Uterus (tissue), 4 donors: Measurements from ENCODE around the gene TEX11. TPM values are rescaled to one million over a fixed set of nuclear protein-coding genes. Genes with fewer than 3 reads are reported as not detected.
"Not testable (repeated sequence)": the region's sequence is repeated elsewhere in the genome, so short reads cannot be mapped to it uniquely, and the experiment has no call there.

ENCODE experiments used
- DNase-seq, 2 donors: peaks; one replicate each; pipeline ENCODE4 v3.0.0-alpha.2; 2019 to 2020
- H3K27ac ChIP-seq, 2 donors: fragments of 200-600 bp; sonication (generic); 1 replicate in 1 of 2; 2 replicates in 1 of 2; pipeline ENCODE4 v1.5.1; 2016 to 2018
- H3K27me3 ChIP-seq, 2 donors: fragments of 200-600 bp; sonication (generic); one replicate each; pipeline ENCODE4 v1.5.1; 2018 to 2019; ENCODE audit warnings: control low read depth in 1 of 2
- H3K36me3 ChIP-seq, 2 donors: fragments of 200-600 bp; sonication (generic); one replicate each; pipeline ENCODE4 v1.5.1; 2019; ENCODE audit warnings: control low read depth in 1 of 2
- H3K4me1 ChIP-seq, 2 donors: fragments of 200-600 bp; sonication (generic); one replicate each; pipeline ENCODE4 v1.5.1; 2018 to 2019; ENCODE audit warnings: control low read depth in 1 of 2
- H3K4me3 ChIP-seq, 2 donors: fragments of 200-600 bp; sonication (generic); 1 replicate in 1 of 2; 2 replicates in 1 of 2; pipeline ENCODE4 v1.5.1; 2018 to 2019; ENCODE audit warnings: mild to moderate bottlenecking in 1 of 2
- H3K9me3 ChIP-seq, 2 donors: fragments of 200-600 bp; sonication (generic); one replicate each; pipeline ENCODE4 v1.5.1; 2019; ENCODE audit warnings: control low read depth in 1 of 2
- POLR2A ChIP-seq, 2 donors: fragments of 450-650 bp; IDR thresholded peaks; one replicate each; pipeline ENCODE4 v1.6.1; 2016; ENCODE audit warnings: antibody characterized with exemption in 2 of 2, mild to moderate bottlenecking in 1 of 2, moderate library complexity in 1 of 2
- intact Hi-C: fragments of 100-400 bp; cut with DNase I; formaldehyde crosslinking; loops from one replicate; pipeline ENCODE4 v1.15.1; 2023; ENCODE audit warnings: low total_unique reads
- total RNA-seq, 4 donors: library from RNA; depleted of rRNA in 3 of 4; stranded (reverse); fragments of >200 nt in 3 of 4; gene quantifications; one replicate each; pipeline versions ENCODE4 v1.1.0 to v1.2.4, GENCODE V29; 2014 to 2023
- TF ChIP-seq, protein P1 (sequence below), 4 experiments: fragments of 200-600 bp in 2 of 4; fragments of 450-650 bp in 2 of 4; sonication (generic) in 2 of 4; IDR thresholded peaks; one replicate each; pipeline ENCODE4 v1.5.1; 2016 to 2019; ENCODE audit warnings: antibody characterized with exemption in 4 of 4, mild to moderate bottlenecking in 2 of 4, moderate library complexity in 1 of 4
- donor health status: DM: yes; HTN: yes; CAD: no.

TEX11 gene
- total RNA-seq, 4 donors from 2014 or later, result 0.35 TPM; not detected in 3

DNA sequence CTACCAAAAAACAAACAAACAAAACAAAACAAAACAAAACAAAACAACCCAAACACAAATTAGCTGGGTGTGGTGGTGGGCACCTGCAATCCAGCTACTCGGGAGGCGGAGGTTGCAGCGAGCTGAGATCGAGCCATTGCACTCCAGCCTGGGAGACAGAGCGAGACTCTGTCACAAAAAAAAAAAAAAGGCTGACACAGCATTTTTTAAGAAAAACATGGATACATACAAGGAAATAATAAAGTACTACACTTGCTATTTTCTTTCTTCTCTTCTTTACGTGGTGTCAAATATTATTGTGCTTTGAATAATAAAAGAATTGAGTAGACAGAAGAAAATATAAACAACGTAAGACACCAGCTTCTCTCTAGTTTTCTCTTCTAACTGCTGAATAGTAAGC is 73.9 kb downstream of the TEX11 start:
- no peaks in the 10 kb centered on the region for H3K27me3 ChIP-seq
- TF ChIP-seq POLR2A (IDR thresholded peaks at IDR 0.05), result no peak
- TF ChIP-seq, protein P1, sequence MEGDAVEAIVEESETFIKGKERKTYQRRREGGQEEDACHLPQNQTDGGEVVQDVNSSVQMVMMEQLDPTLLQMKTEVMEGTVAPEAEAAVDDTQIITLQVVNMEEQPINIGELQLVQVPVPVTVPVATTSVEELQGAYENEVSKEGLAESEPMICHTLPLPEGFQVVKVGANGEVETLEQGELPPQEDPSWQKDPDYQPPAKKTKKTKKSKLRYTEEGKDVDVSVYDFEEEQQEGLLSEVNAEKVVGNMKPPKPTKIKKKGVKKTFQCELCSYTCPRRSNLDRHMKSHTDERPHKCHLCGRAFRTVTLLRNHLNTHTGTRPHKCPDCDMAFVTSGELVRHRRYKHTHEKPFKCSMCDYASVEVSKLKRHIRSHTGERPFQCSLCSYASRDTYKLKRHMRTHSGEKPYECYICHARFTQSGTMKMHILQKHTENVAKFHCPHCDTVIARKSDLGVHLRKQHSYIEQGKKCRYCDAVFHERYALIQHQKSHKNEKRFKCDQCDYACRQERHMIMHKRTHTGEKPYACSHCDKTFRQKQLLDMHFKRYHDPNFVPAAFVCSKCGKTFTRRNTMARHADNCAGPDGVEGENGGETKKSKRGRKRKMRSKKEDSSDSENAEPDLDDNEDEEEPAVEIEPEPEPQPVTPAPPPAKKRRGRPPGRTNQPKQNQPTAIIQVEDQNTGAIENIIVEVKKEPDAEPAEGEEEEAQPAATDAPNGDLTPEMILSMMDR (IDR thresholded peaks at IDR 0.05), result no peak
- intact Hi-C loops, result no loop called here

DNA sequence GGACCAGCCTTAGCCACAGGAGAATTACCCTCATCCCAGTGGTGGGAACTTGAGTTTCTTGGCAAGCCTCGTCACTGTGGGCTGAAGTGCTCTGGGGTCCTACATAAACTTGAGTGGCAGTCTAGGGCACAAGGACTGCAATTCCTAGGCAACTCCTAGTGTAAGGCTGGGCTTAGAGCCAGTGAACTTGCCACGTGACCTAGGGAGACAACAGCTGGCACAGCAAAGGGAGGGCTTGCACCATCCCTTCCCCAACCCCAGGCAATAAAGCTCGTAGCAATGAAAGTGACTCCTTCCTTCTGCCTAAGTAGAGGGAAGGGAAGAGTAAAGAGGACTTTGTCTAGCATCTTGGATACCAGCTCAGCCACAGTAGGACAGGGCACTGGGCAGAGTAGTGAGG is 81.8 kb downstream of the TEX11 start:
- TF ChIP-seq POLR2A (IDR thresholded peaks at IDR 0.05), result no peak
- TF ChIP-seq, protein P1 (IDR thresholded peaks at IDR 0.05), result no peak
- Histone ChIP-seq H3K27me3 (no peaks in the 10 kb centered on the region), H3K27ac (no peak overlapping the region), H3K36me3 (no peaks in the 10 kb centered on the region), H3K4me3 (no peak overlapping the region), H3K9me3 (no peaks in the 10 kb centered on the region), H3K4me1 (no peaks in the 10 kb centered on the region)
- intact Hi-C loops, result no loop called here
- no peak for DNase-seq

More for the DNA sequence above, 73.9 kb downstream of the TEX11 start:
- no peak for DNase-seq
- no peaks in the 10 kb centered on the region for H3K36me3 ChIP-seq
- H3K4me3 ChIP-seq, result no peak overlapping the region
- no peaks in the 10 kb centered on the region for H3K9me3 ChIP-seq
- H3K4me1 ChIP-seq, result no peaks in the 10 kb centered on the region
- H3K27ac ChIP-seq, result no peak overlapping the region

DNA sequence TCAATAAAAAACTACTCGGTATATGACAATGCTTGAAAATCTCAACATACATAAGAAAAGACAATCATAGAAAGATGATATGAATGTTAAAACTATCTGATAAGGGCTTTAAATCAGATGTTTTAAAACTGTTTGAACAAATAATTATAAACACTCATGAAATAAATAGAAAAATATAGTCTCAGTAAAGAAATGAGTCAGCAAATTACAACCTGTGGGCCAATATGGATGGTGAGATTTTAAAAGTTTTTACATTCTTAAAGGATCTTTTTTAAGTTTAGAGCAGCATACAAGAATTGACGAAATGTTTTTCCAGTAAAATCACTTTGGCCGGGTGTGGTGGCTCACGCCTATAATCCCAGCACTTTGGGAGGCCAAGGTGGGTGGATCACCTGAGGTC is 83.1 kb downstream of the TEX11 start:
- no peaks in the 10 kb centered on the region for H3K4me1 ChIP-seq
- DNase-seq, result no peak
- no peak overlapping the region for H3K4me3 ChIP-seq
- H3K27ac ChIP-seq, result no peak overlapping the region
- intact Hi-C loops, result no loop called here
- TF ChIP-seq POLR2A (IDR thresholded peaks at IDR 0.05), result no peak
- no peaks in the 10 kb centered on the region for H3K27me3 ChIP-seq
- H3K36me3 ChIP-seq, result no peaks in the 10 kb centered on the region
- no peaks in the 10 kb centered on the region for H3K9me3 ChIP-seq

DNA sequence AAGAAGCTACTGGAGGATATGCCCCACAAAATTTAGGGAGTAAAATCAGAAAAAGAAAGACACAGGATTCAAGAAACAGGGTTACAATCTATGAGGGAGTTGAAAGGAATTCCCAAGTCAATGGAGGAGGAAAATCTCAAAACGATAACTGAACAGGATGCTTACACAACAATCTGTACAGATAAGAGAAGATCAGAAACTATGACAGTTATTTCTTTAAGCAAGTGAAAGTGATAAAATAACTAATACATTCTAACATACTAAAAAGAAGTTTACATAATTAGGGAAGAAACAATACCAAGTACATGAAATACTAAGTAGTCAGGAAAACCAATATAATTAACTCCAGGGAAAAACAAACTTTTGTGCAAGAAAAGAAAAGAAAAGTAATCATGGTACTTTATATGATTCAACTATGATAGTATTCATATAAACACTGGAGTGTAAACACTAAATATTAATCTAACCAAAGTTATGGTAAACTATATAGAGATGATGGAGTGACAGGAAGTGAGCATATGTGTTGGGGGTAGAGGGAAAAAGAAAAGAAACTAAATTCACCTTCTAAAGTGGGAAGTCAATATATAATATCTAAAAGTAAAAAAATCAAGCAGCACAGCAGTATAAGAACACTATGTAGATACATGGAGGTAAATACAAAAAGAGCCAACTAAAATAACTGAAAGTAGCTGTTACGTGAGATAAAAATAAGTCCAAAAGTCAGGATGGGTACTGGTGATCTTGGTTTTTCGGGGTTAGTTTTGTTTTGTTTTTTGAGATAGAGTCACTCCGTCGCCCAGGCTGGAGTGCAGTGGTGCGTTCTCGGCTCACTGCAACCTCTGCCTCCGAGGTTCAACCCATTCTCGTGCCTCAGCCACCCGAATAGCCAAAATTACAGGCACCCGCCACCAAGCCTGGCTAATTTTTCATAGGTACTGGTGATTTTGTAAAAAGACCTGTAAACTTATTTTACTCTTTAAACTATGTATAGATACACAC is 99.3 kb downstream of the TEX11 start:
- H3K9me3 ChIP-seq, result no peaks in the 10 kb centered on the region
- H3K27me3 ChIP-seq, result no peaks in the 10 kb centered on the region
- intact Hi-C loops, result no loop called here
- no peaks in the 10 kb centered on the region for H3K36me3 ChIP-seq
- DNase-seq, result no peak
- H3K27ac ChIP-seq, result no peak overlapping the region
- H3K4me3 ChIP-seq, result no peak overlapping the region
- TF ChIP-seq, protein P1 (IDR thresholded peaks at IDR 0.05), result no peak
- TF ChIP-seq POLR2A (IDR thresholded peaks at IDR 0.05), result no peak
- no peaks in the 10 kb centered on the region for H3K4me1 ChIP-seq

DNA sequence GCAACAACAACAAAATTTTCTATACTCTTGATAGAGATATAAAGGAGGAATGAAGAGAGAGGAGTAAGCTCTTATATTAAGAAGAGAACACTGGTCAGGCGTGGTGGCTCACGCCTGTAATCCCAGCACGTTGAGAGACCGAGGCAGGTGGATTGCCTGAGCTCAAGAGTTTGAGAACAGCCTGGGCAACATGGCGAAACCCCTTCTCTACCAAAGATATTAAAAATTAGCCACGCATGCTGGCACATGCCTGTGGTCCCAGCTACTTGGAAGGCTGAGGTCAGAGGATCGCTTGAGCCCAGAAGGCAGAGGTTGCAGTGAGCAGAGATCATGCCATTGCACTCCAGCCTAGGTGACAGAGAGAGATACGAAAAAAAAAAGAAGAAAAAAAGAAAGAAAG is 102.4 kb downstream of the TEX11 start:
- Histone ChIP-seq H3K36me3 (no peaks in the 10 kb centered on the region), H3K27me3 (no peaks in the 10 kb centered on the region)
- intact Hi-C loops, result no loop called here

DNA sequence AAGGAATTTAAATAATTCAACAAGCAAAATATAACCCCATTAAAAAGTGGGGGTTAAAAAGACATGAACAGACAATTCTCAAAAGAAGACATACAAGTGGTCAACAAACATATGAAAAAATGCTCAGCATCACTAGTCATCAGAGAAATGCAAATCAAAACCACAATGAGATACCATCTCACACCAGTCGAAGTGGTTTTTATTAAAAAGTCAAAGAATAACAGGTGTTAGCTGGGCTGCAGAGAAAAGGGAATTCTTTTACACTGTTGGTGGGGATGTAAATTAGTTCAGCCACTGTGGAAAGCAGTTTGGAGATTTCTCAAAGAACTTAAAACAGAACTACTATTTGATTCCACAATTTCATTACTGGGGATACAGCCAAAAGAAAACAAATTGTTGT is 111.8 kb downstream of the TEX11 start:
- H3K27me3 ChIP-seq, DNase-seq, intact Hi-C loops: not testable (repeated sequence)

More for the DNA sequence above, 102.4 kb downstream of the TEX11 start:
- H3K4me3 ChIP-seq, result no peak overlapping the region
- no peak for DNase-seq
- H3K9me3 ChIP-seq, result no peaks in the 10 kb centered on the region
- no peaks in the 10 kb centered on the region for H3K4me1 ChIP-seq
- TF ChIP-seq, protein P1 (IDR thresholded peaks at IDR 0.05), result no peak
- TF ChIP-seq POLR2A (IDR thresholded peaks at IDR 0.05), result no peak
- no peak overlapping the region for H3K27ac ChIP-seq

More for the DNA sequence above, 111.8 kb downstream of the TEX11 start:
- not testable (repeated sequence) for H3K4me1 ChIP-seq, H3K4me3 ChIP-seq, H3K36me3 ChIP-seq, H3K27ac ChIP-seq, H3K9me3 ChIP-seq
